OCI-LY1 (cell line): ENCODE measurements around the gene POLL.

Experiments used
- EZH2 ChIP-seq: fragments of 200-600 bp; sonication (generic), shearing (Covaris generic); IDR thresholded peaks from 2 replicates; pipeline ENCODE4 v1.8.0; 2017; ENCODE audit warnings: borderline replicate concordance, mixed run types, mild to moderate bottlenecking, antibody characterized with exemption, low read length, moderate library complexity, mixed read lengths
- TF ChIP-seq, protein P1 (sequence below): fragments of 200-600 bp; sonication (generic), shearing (Covaris generic); IDR thresholded peaks from 2 replicates; pipeline ENCODE4 v1.5.1; 2017; ENCODE audit warnings: mild to moderate bottlenecking, antibody characterized with exemption, low read length, moderate library complexity, mixed read lengths

- TF ChIP-seq, protein P1, sequence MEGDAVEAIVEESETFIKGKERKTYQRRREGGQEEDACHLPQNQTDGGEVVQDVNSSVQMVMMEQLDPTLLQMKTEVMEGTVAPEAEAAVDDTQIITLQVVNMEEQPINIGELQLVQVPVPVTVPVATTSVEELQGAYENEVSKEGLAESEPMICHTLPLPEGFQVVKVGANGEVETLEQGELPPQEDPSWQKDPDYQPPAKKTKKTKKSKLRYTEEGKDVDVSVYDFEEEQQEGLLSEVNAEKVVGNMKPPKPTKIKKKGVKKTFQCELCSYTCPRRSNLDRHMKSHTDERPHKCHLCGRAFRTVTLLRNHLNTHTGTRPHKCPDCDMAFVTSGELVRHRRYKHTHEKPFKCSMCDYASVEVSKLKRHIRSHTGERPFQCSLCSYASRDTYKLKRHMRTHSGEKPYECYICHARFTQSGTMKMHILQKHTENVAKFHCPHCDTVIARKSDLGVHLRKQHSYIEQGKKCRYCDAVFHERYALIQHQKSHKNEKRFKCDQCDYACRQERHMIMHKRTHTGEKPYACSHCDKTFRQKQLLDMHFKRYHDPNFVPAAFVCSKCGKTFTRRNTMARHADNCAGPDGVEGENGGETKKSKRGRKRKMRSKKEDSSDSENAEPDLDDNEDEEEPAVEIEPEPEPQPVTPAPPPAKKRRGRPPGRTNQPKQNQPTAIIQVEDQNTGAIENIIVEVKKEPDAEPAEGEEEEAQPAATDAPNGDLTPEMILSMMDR, result no peak
- TF ChIP-seq EZH2, result no peak
These were observed 35.5 kb upstream of the POLL start for GRCh38 chr10:101623528-101623927.
